ENCODE results near the gene SUV39H2.

SUV39H2 gene

GRCh38 chr10:14953424-14954000 is 74.8 kb downstream of the SUV39H2 start:
- Histone ChIP-seq H3K4me3 (ENCODE audit: low read length) (peak overlapping the region; percentile 57), H3K4me1 (ENCODE audit: insufficient read depth, low read length) (peaks cover 9% of the 10 kb centered on the region), H3K36me3 (ENCODE audit: insufficient read depth, low read length) (peaks cover 4% of the 10 kb centered on the region), H3K9me3 (ENCODE audit: low read length) (no peaks in the 10 kb centered on the region), H2AFZ (ENCODE audit: low read depth, low read length) (peak overlapping the region; percentile 94), H3K27me3 (ENCODE audit: insufficient read depth, low read length) (no peaks in the 10 kb centered on the region)

Data from neuron (in vitro differentiated cells).